ENCODE results near the gene BNC2.

DNA sequence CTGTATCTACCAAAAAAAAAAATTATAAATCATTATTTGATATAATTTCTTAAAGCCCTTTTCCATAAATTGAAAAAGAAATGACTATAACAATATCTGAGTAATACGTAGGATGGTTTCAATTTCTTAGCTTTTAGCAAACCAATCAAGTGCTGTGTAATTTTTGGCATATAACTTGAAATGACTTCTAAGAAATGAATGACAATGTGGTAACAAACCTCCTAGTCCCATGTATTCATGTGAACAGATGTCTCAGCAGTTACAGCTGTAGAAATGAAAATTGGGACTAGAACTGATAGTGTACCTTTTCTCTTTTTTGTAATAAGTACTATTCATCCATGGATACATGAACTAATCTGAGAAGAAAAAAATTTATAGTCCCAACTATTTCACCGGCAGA, 307.0 kb downstream of the BNC2 start:
- TF ChIP-seq, protein P1, sequence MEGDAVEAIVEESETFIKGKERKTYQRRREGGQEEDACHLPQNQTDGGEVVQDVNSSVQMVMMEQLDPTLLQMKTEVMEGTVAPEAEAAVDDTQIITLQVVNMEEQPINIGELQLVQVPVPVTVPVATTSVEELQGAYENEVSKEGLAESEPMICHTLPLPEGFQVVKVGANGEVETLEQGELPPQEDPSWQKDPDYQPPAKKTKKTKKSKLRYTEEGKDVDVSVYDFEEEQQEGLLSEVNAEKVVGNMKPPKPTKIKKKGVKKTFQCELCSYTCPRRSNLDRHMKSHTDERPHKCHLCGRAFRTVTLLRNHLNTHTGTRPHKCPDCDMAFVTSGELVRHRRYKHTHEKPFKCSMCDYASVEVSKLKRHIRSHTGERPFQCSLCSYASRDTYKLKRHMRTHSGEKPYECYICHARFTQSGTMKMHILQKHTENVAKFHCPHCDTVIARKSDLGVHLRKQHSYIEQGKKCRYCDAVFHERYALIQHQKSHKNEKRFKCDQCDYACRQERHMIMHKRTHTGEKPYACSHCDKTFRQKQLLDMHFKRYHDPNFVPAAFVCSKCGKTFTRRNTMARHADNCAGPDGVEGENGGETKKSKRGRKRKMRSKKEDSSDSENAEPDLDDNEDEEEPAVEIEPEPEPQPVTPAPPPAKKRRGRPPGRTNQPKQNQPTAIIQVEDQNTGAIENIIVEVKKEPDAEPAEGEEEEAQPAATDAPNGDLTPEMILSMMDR (IDR thresholded peaks at IDR 0.05; ENCODE audit: low read length), result no peak
- TF ChIP-seq EZH2 (optimal IDR thresholded peaks at IDR 0.05; ENCODE audit: low read depth, low read length) (no peak), EZH2phosphoT487 (IDR thresholded peaks at IDR 0.05; ENCODE audit: low read length) (no peak)

All from MM.1S (cell line).